Smooth muscle cell (in vitro differentiated cells): ENCODE results near the gene BOK. TPM values are rescaled to one million over a fixed set of nuclear protein-coding genes. Genes with fewer than 3 reads are reported as not detected.

ENCODE experiments used
- DNase-seq: peaks from one replicate; lab custom pipeline; 2025; ENCODE audit not compliant: unreplicated experiment; lab: John Stamatoyannopoulos, UW
- H2AFZ ChIP-seq: fragments of 200-600 bp; sonication (generic); 2 replicates; pipeline ENCODE4 v1.6.0; 2016; ENCODE audit warnings: antibody characterized with exemption, low read depth, mild to moderate bottlenecking
- H3F3A ChIP-seq: fragments of 200-600 bp; sonication (generic); 2 replicates; pipeline ENCODE4 v1.6.0; 2017; ENCODE audit warnings: antibody characterized with exemption, low read depth
- H3K27ac ChIP-seq: fragments of 200-600 bp; sonication (generic); 2 replicates; pipeline ENCODE4 v1.5.1; 2016; ENCODE audit warnings: low read depth, mild to moderate bottlenecking
- H3K27me3 ChIP-seq: fragments of 200-600 bp; sonication (generic); 2 replicates; pipeline ENCODE4 v1.6.1; 2016; ENCODE audit warnings: low read depth, mild to moderate bottlenecking
- H3K36me3 ChIP-seq: fragments of 200-600 bp; sonication (generic); 2 replicates; pipeline ENCODE4 v1.5.1; 2016; ENCODE audit warnings: low read depth
- H3K4me1 ChIP-seq: fragments of 200-600 bp; sonication (generic); 2 replicates; pipeline ENCODE4 v1.5.1; 2016; ENCODE audit warnings: low read depth
- H3K4me2 ChIP-seq: fragments of 200-600 bp; sonication (generic); 2 replicates; pipeline ENCODE4 v1.6.0; 2016; ENCODE audit warnings: mild to moderate bottlenecking
- H3K4me3 ChIP-seq: fragments of 200-600 bp; sonication (generic); 2 replicates; pipeline ENCODE4 v1.5.1; 2016; ENCODE audit warnings: mild to moderate bottlenecking
- H3K79me2 ChIP-seq: fragments of 200-600 bp; sonication (generic); 2 replicates; pipeline ENCODE4 v1.6.0; 2016; ENCODE audit warnings: low read depth, mild to moderate bottlenecking
- H3K9ac ChIP-seq: fragments of 200-600 bp; sonication (generic); 2 replicates; pipeline ENCODE4 v1.6.0; 2016; ENCODE audit warnings: low read depth
- H3K9me3 ChIP-seq: fragments of 200-600 bp; sonication (generic); replicated peaks from 2 replicates; pipeline ENCODE4 v1.5.1; 2016; ENCODE audit warnings: low read depth
- H4K20me1 ChIP-seq: fragments of 200-600 bp; sonication (generic); 2 replicates; pipeline ENCODE4 v1.6.0; 2016; ENCODE audit warnings: low read depth
- CTCF ChIP-seq: fragments of 200-600 bp; sonication (generic); IDR thresholded peaks from 2 replicates; pipeline ENCODE4 v1.5.1; 2017; ENCODE audit warnings: borderline replicate concordance, mild to moderate bottlenecking, antibody characterized with exemption; ENCODE audit not compliant: insufficient read depth, poor library complexity, severe bottlenecking
- WGBS: methylation state at CpG from one replicate; pipeline ENCODE4 v1.1.7; 2016; ENCODE audit warnings: low lambda C conversion rate; 5-methylcytosine and 5-hydroxymethylcytosine counted together
- polyA plus RNA-seq: library from polyadenylated mRNA; unstranded; fragments of >200 nt; fragmentation: Nextera tagmentation; extraction: Ambion mirVana; gene quantifications from 2 replicates; pipeline ENCODE4 v1.2.1, GENCODE V29; 2016
- total RNA-seq: library from RNA; depleted of rRNA; stranded (reverse); fragments of >200 nt; gene quantifications from 2 replicates; pipeline ENCODE4 v1.2.3, GENCODE V29; 2014

The BOK gene
- total and polyA plus RNA-seq, 2 experiments from 2014 or later: 34.9 to 40.8 TPM

DNA sequence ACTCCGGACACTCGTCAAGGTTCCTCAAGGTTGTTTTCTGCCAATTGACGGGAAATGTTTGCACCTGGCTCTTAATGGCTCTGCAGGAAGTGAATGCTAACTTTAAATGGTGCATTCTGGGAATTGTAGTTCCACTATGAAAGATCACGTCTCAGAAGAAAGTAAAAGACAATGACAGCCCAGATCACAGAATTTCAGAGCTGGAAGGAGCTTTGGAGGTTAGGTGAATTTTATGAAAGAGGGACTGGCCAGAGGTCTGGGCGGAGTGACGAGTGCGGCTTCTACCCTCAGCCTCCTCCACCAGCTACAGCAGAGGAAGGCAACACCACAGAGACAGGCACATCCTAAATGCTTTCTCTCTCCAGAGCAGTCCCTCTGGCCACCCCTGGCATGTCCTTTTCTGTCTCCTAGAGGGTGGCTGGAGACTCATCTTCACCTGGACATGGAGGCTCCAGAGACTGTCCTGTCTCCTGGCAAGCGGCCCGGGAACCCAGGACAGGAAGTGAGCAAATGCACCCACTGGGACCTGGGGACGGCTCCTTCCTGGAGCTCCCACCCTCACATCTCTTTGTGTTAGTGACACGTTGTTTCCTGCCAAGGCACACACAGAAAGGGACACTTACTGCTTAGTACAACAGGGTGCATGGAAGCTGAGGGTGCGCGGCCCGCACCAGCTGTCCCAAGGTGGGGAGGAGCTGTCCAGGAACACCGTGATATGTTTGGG, 59.0 kb downstream of the BOK start:
- 76% methylated on average over 15 of the region's 15 CpGs for WGBS

GRCh38 chr2:241618296-241618805, 59.8 kb downstream of the BOK start:
- Histone ChIP-seq H3K4me3 (no peak overlapping the region), H3K4me2 (no peak overlapping the region), H3K4me1 (no peaks in the 10 kb centered on the region), H3K79me2 (peaks cover 70% of the 10 kb centered on the region), H4K20me1 (peaks cover 33% of the 10 kb centered on the region), H3K27me3 (no peaks in the 10 kb centered on the region), H2AFZ (no peak overlapping the region), H3K27ac (no peak overlapping the region), H3K36me3 (no peaks in the 10 kb centered on the region), H3K9ac (no peak overlapping the region), H3K9me3 (no peaks in the 10 kb centered on the region), H3F3A (peaks cover 7% of the 10 kb centered on the region)
- WGBS: 97% methylated on average over 5 of the region's 5 CpGs
- no peak for DNase-seq
- TF ChIP-seq CTCF: no peak

More for the DNA sequence above, 59.0 kb downstream of the BOK start:
- no peaks in the 10 kb centered on the region for H3K9me3 ChIP-seq
- H3K27me3 ChIP-seq: no peaks in the 10 kb centered on the region
- peak overlapping the region; percentile 38 for H3K4me3 ChIP-seq
- H2AFZ ChIP-seq: no peak overlapping the region
- H3K27ac ChIP-seq: no peak overlapping the region
- no peak for TF ChIP-seq CTCF
- H3K4me1 ChIP-seq: no peaks in the 10 kb centered on the region
- peaks cover 7% of the 10 kb centered on the region for H3F3A ChIP-seq
- peaks cover 32% of the 10 kb centered on the region for H4K20me1 ChIP-seq
- DNase-seq: no peak
- H3K4me2 ChIP-seq: peak overlapping the region; percentile 61
- H3K36me3 ChIP-seq: no peaks in the 10 kb centered on the region
- H3K9ac ChIP-seq: no peak overlapping the region
- peaks cover 64% of the 10 kb centered on the region for H3K79me2 ChIP-seq

DNA sequence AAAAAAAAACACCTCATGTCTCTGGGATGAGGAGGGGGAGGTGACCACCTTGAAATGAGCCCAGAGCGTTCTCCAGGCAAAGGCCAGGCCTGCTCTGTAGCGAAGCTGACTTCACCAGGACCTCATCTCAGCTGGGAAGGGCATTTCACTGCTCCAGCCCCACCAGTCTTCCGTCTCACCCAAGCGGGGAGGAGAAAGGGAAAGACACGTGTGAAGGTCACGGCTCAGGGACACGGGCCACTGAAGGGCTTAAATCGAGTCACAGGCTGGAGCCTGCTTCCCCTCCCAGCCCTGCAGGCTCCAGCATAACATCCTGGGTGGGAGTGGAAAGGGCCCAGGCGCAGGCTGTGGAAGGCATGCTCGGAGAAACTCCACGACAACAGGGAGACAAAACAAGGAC, 60.3 kb downstream of the BOK start:
- H4K20me1 ChIP-seq: peaks cover 37% of the 10 kb centered on the region
- H3K4me2 ChIP-seq: no peak overlapping the region
- no peak overlapping the region for H3K9ac ChIP-seq
- H3K36me3 ChIP-seq: no peaks in the 10 kb centered on the region
- TF ChIP-seq CTCF: no peak
- peaks cover 66% of the 10 kb centered on the region for H3K79me2 ChIP-seq
- no peak for DNase-seq
- no peak overlapping the region for H3K4me3 ChIP-seq
- H3K27ac ChIP-seq: no peak overlapping the region
- 96% methylated on average over 11 of the region's 11 CpGs for WGBS
- H2AFZ ChIP-seq: no peak overlapping the region
- H3K27me3 ChIP-seq: no peaks in the 10 kb centered on the region
- no peaks in the 10 kb centered on the region for H3K4me1 ChIP-seq
- H3F3A ChIP-seq: peaks cover 7% of the 10 kb centered on the region
- H3K9me3 ChIP-seq: no peaks in the 10 kb centered on the region
